PFSK-1 (cell line): Measurements from ENCODE around the gene PKP2.

Experiments used
- FOXP2 ChIP-seq: optimal IDR thresholded peaks from 2 replicates; pipeline ENCODE3; 2011; ENCODE audit warnings: borderline replicate concordance, control low read depth, inconsistent platforms; ENCODE audit not compliant: insufficient read depth; ENCODE audit errors: extremely low read length, extremely low read depth
- POLR2AphosphoS5 ChIP-seq: IDR thresholded peaks from 2 replicates; pipeline ENCODE4 v1.6.1; 2012; ENCODE audit warnings: low read depth, mild to moderate bottlenecking, control low read depth, low read length, moderate library complexity
- SIN3A ChIP-seq: IDR thresholded peaks from 2 replicates; pipeline ENCODE4 v1.6.1; 2012; ENCODE audit warnings: mild to moderate bottlenecking, low read length, moderate library complexity, borderline replicate concordance; ENCODE audit not compliant: insufficient read depth
- TAF1 ChIP-seq: IDR thresholded peaks from 2 replicates; pipeline ENCODE4 v1.6.1; 2012; ENCODE audit warnings: low read length, control low read depth, borderline replicate concordance; ENCODE audit not compliant: insufficient read depth
- TF ChIP-seq, protein P1 (sequence below), 2 experiments: IDR thresholded peaks; 2 replicates each; pipeline versions ENCODE4 v1.6.1 to v1.8.0; 2011 to 2012; ENCODE audit warnings: low read depth in 2 of 2, low read length in 2 of 2, control low read depth in 1 of 2, inconsistent platforms in 1 of 2, mild to moderate bottlenecking in 1 of 2, moderate library complexity in 1 of 2; ENCODE audit not compliant: insufficient read depth in 1 of 2

The PKP2 gene

DNA sequence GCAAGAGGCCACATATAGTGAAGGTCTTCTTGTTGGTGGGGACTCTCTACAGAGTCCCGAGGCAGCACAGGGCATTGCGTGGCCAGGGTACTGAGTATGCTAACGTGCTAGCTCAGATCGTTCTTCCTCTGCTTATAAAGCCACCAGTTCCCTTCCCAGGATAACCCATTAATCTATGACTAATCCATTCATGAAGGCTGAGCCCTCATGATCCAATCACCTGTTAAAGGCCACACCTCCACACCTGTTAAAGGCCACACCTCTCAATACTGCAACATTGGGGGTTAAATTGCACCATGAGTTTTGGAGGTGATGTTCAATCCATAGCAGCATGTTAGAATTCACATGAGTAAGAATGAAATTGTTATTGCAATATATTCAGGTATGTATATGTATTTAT lies 128.1 kb downstream of the PKP2 start:
- TF ChIP-seq TAF1 (no peak), FOXP2 (no peak), POLR2AphosphoS5 (no peak), SIN3A (no peak)
- TF ChIP-seq, protein P1, sequence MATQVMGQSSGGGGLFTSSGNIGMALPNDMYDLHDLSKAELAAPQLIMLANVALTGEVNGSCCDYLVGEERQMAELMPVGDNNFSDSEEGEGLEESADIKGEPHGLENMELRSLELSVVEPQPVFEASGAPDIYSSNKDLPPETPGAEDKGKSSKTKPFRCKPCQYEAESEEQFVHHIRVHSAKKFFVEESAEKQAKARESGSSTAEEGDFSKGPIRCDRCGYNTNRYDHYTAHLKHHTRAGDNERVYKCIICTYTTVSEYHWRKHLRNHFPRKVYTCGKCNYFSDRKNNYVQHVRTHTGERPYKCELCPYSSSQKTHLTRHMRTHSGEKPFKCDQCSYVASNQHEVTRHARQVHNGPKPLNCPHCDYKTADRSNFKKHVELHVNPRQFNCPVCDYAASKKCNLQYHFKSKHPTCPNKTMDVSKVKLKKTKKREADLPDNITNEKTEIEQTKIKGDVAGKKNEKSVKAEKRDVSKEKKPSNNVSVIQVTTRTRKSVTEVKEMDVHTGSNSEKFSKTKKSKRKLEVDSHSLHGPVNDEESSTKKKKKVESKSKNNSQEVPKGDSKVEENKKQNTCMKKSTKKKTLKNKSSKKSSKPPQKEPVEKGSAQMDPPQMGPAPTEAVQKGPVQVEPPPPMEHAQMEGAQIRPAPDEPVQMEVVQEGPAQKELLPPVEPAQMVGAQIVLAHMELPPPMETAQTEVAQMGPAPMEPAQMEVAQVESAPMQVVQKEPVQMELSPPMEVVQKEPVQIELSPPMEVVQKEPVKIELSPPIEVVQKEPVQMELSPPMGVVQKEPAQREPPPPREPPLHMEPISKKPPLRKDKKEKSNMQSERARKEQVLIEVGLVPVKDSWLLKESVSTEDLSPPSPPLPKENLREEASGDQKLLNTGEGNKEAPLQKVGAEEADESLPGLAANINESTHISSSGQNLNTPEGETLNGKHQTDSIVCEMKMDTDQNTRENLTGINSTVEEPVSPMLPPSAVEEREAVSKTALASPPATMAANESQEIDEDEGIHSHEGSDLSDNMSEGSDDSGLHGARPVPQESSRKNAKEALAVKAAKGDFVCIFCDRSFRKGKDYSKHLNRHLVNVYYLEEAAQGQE (IDR thresholded peaks at IDR 0.05; ENCODE audit: insufficient read depth in 1 of 2, low read depth in 2 of 2, low read length in 2 of 2): no peak

DNA sequence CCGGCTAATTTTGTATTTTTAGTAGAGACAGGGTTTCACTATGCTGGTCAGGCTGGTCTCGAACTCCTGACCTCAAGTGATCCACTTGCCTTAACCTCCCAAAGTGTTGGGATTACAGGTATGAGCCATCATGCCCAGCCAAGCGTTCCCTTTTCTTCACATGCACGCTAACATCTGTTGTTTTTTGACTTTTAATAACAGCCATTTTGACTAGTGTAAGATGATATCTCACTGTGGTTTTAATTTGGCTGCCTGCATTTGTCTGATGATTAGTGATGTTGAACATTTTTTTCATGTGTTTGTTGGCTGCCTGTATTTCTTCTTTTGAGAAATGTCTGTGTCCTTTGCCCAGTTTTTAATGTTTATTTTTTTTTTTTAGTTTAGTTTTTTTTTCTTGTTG lies 130.7 kb downstream of the PKP2 start:
- no peak for TF ChIP-seq SIN3A
- TF ChIP-seq TAF1: no peak

DNA sequence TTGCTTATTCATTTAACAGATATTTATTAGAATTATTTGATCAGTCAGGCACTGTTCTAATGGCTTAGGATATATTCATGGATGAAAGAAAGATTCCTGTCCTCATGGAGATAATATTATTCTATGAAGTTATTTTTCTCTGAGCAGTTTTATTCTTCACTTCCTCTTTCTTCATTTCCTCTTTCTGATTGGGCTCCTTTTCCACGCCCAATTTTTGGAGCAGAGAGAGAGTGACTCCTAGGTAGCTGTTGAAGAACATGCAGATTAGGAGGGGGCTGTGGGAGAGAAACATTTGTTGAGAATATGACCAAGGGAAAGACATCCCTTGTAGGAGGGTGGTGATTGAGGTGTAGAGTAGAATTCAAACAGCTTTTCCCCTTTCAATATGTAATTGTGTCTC lies 134.9 kb downstream of the PKP2 start:
- no peak for TF ChIP-seq TAF1
- TF ChIP-seq, protein P1 (IDR thresholded peaks at IDR 0.05; ENCODE audit: insufficient read depth in 1 of 2, low read depth in 2 of 2, low read length in 2 of 2): no peak
- no peak for TF ChIP-seq SIN3A
- TF ChIP-seq POLR2AphosphoS5: no peak
- no peak for TF ChIP-seq FOXP2

DNA sequence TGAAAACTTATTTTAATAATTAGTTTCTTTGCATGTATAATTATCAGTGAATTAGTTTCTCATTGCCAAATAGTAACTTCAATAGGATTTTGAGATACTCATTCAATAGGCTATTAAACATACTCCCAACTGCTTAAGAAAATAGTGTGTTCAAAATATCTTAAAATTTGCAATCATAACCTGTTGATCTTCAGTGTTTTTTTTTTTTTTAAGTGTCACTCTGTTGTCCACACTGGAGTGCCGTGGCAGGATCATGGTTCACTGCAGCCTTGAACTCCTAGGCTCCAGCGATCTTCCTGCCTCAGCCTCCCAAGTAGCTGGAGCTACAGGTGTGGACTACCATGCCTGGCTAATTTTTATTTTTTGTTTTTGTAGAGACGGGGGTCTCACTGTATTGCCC lies 139.4 kb downstream of the PKP2 start:
- TF ChIP-seq, protein P1 (IDR thresholded peaks at IDR 0.05; ENCODE audit: insufficient read depth in 1 of 2, low read depth in 2 of 2, low read length in 2 of 2): no peak
- no peak for TF ChIP-seq SIN3A
- TF ChIP-seq FOXP2: no peak
- TF ChIP-seq POLR2AphosphoS5: no peak
- no peak for TF ChIP-seq TAF1

DNA sequence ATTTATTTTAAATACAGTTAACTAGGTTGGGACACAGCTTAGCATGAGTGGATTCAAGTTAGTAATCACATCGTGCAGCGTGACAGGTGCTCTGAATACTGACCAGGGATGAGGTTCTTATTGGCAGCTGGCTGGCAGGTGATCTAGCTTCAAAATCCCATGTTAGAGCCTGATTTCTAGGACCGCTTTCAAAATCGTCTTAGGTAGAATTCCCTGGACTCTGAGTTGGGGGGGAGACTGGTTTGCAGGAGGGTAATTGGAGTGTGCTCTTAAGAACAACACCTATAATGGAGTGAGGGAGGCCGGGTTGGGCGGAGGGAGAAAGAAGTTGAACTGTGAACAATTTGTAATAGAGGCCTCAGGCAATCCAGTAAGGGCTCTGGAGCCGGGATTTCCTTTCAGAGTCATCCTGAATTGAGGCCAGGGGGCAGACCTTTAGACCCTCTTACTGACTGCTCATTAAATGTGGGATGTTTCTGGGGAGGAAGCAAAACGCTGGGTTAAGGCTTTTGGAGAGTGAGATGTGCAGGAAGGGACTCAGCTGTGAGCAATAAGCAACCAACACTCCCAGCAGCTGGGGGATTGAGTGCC lies 140.0 kb downstream of the PKP2 start:
- TF ChIP-seq, protein P1 (IDR thresholded peaks at IDR 0.05; ENCODE audit: insufficient read depth in 1 of 2, low read depth in 2 of 2, low read length in 2 of 2): no peak
